PFSK-1 (cell line): Measurements from ENCODE around the gene GPATCH2L.

ENCODE experiments used
- POLR2AphosphoS5 ChIP-seq: IDR thresholded peaks from 2 replicates; pipeline ENCODE4 v1.6.1; 2012; ENCODE audit warnings: low read depth, mild to moderate bottlenecking, control low read depth, low read length, moderate library complexity
- SIN3A ChIP-seq: IDR thresholded peaks from 2 replicates; pipeline ENCODE4 v1.6.1; 2012; ENCODE audit warnings: mild to moderate bottlenecking, low read length, moderate library complexity, borderline replicate concordance; ENCODE audit not compliant: insufficient read depth

DNA sequence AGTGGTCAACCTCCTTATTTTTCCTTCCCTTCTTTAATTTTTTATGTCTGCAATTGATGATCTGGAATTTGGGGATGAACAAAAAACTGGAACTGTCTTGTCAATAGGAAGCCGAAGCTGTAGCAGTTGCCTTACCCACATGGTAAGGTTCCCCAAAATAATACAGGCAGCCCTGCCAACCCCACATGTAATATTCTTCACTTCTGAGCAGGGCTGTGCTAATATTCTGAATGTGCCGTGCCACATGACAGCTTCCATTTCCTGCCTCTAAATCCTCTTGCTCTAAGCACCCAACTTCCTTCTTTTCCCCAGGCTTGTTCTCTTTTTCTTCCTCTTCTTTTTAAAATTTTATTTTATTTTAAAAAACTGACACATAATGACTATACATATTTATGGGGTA, 39.6 kb downstream of the GPATCH2L start:
- TF ChIP-seq POLR2AphosphoS5 (no peak), SIN3A (no peak)
